H1 (cell line): ENCODE data around the gene TRIM7. TPM values are rescaled to one million over a fixed set of nuclear protein-coding genes. Genes with fewer than 3 reads are reported as not detected.

Experiments used
- BRCA1 ChIP-seq: IDR thresholded peaks from 2 replicates; pipeline ENCODE4 v1.6.1; 2012; ENCODE audit warnings: low read depth, low read length, improper control_type of control experiment
- CBX5 ChIP-seq: fragments of 300-800, 300-1000 bp; sonication (generic); IDR thresholded peaks from 2 replicates; pipeline ENCODE4 v1.7.1; 2016; ENCODE audit warnings: antibody characterized with exemption, low read length, low read depth
- CREB1 ChIP-seq: IDR thresholded peaks from 2 replicates; pipeline ENCODE4 v1.6.1; 2012; ENCODE audit warnings: inconsistent platforms
- EGR1 ChIP-seq: IDR thresholded peaks from 2 replicates; pipeline ENCODE4 v1.6.1; 2011; ENCODE audit warnings: low read depth, low read length, borderline replicate concordance
- EP300 ChIP-seq, 2 experiments: IDR thresholded peaks; 1 replicate in 1 of 2; 2 replicates in 1 of 2; pipeline ENCODE4 v1.6.1; 2011 to 2012; ENCODE audit warnings: low read depth in 2 of 2, low read length in 2 of 2, mild to moderate bottlenecking in 2 of 2, borderline replicate concordance in 1 of 2, inconsistent platforms in 1 of 2, moderate library complexity in 1 of 2
- EZH2 ChIP-seq: fragments of 200-600 bp; sonication (generic); IDR thresholded peaks from 2 replicates; pipeline ENCODE4 v1.7.1; 2012; ENCODE audit warnings: low read depth, mild to moderate bottlenecking, moderate library complexity, low read length, inconsistent platforms; ENCODE audit not compliant: severe bottlenecking
- HDAC2 ChIP-seq, 2 experiments: fragments of 300-600 bp in 1 of 2; sonication (generic) in 1 of 2; IDR thresholded peaks; 2 replicates each; pipeline ENCODE4 v1.6.1; 2011 to 2012; ENCODE audit warnings: low read depth in 2 of 2, low read length in 2 of 2, mild to moderate bottlenecking in 2 of 2, moderate library complexity in 2 of 2, borderline replicate concordance in 1 of 2, inconsistent platforms in 1 of 2
- HDAC6 ChIP-seq: IDR thresholded peaks from one replicate; pipeline ENCODE4 v1.7.1; 2012; ENCODE audit warnings: low read depth, mild to moderate bottlenecking, inconsistent platforms, low read length, moderate library complexity
- JUN ChIP-seq: IDR thresholded peaks from 2 replicates; pipeline ENCODE4 v1.6.1; 2011; ENCODE audit warnings: low read depth, mild to moderate bottlenecking, improper control_type of control experiment, low read length
- KDM4A ChIP-seq: IDR thresholded peaks from one replicate; pipeline ENCODE4 v1.7.1; 2012; ENCODE audit warnings: low read depth, mild to moderate bottlenecking, moderate library complexity, low read length, inconsistent platforms; ENCODE audit not compliant: severe bottlenecking
- KDM5A ChIP-seq: fragments of 200-600 bp; IDR thresholded peaks from 2 replicates; pipeline ENCODE4 v1.7.1; 2012; ENCODE audit warnings: mild to moderate bottlenecking, low read length, inconsistent platforms, mixed read lengths
- MAFK ChIP-seq: IDR thresholded peaks from 2 replicates; pipeline ENCODE4 v1.6.1; 2012; ENCODE audit warnings: low read depth, mild to moderate bottlenecking, improper control_type of control experiment, low read length
- PHF8 ChIP-seq: fragments of 200-600 bp; sonication (generic); conservative IDR thresholded peaks from 2 replicates; pipeline ENCODE4 v1.7.1; 2012; ENCODE audit warnings: low read depth, mild to moderate bottlenecking, inconsistent platforms, low read length, moderate library complexity
- POLR2A ChIP-seq, 2 experiments: IDR thresholded peaks; 1 replicate in 1 of 2; 2 replicates in 1 of 2; pipeline ENCODE4 v1.6.1; 2011; ENCODE audit warnings: low read depth in 2 of 2, low read length in 2 of 2, mild to moderate bottlenecking in 2 of 2; ENCODE audit errors: control extremely low read depth in 1 of 2
- POU5F1 ChIP-seq: IDR thresholded peaks from 2 replicates; pipeline ENCODE4 v1.6.1; 2011; ENCODE audit warnings: low read depth, mild to moderate bottlenecking, low read length, moderate library complexity
- SAP30 ChIP-seq: fragments of 300-600 bp; sonication (generic); IDR thresholded peaks from 2 replicates; pipeline ENCODE4 v1.7.1; 2012; ENCODE audit warnings: low read length, moderate library complexity, mild to moderate bottlenecking, inconsistent platforms; ENCODE audit not compliant: insufficient read depth, insufficient replicate concordance
- SIN3A ChIP-seq, 2 experiments: IDR thresholded peaks in 1 of 2; conservative IDR thresholded peaks in 1 of 2; 2 replicates each; pipeline ENCODE4 v1.6.1; 2011 to 2012; ENCODE audit warnings: low read length in 2 of 2, improper control_type of control experiment in 1 of 2, low read depth in 1 of 2, mild to moderate bottlenecking in 1 of 2
- SIRT6 ChIP-seq: IDR thresholded peaks from one replicate; pipeline ENCODE4 v1.7.1; 2012; ENCODE audit warnings: low read length, inconsistent platforms
- SIX5 ChIP-seq: IDR thresholded peaks from 2 replicates; pipeline ENCODE4 v1.6.1; 2011; ENCODE audit warnings: mild to moderate bottlenecking, low read depth, low read length
- SP1 ChIP-seq: IDR thresholded peaks from 2 replicates; pipeline ENCODE4 v1.6.1; 2011; ENCODE audit warnings: low read depth, low read length
- SP4 ChIP-seq: IDR thresholded peaks from 2 replicates; pipeline ENCODE4 v1.6.1; 2012; ENCODE audit warnings: low read length, inconsistent platforms
- SRF ChIP-seq: IDR thresholded peaks from 2 replicates; pipeline ENCODE4 v1.6.1; 2011; ENCODE audit warnings: mild to moderate bottlenecking, low read depth, low read length, moderate library complexity
- TAF1 ChIP-seq: IDR thresholded peaks from 2 replicates; pipeline ENCODE4 v1.6.1; 2011; ENCODE audit warnings: mild to moderate bottlenecking, low read depth, low read length
- TBP ChIP-seq: IDR thresholded peaks from 2 replicates; pipeline ENCODE4 v1.6.1; 2011; ENCODE audit warnings: low read depth, low read length, improper control_type of control experiment
- polyA plus RNA-seq, 7 experiments: library from polyadenylated mRNA; depleted of rRNA in 3 of 7; stranded (reverse) in 5 of 7; unstranded in 2 of 7; fragments of >200 nt in 5 of 7; fragments of 200-250 nt in 2 of 7; gene quantifications; 1 replicate in 5 of 7; 2 replicates in 1 of 7; 4 replicates in 1 of 7; pipeline versions ENCODE4 v1.2.1 to v1.2.3, GENCODE V29; 2011 to 2013; ENCODE audit warnings: missing spikeins in 2 of 7, mixed read lengths in 2 of 7
- total RNA-seq: library from RNA; stranded (reverse); fragmentation: NEBNext Ultra II Directional; extraction: Animal tissue kit (Norgen Biotek cat#: 25700); gene quantifications from 2 replicates; pipeline ENCODE4 v1.2.1, GENCODE V29; 2021
- TF ChIP-seq, protein P1 (sequence below): IDR thresholded peaks from 2 replicates; pipeline ENCODE4 v1.6.1; 2012; ENCODE audit warnings: inconsistent platforms

TRIM7 gene
- total and polyA plus RNA-seq, 2 of the 8 experiments (the other 6 are each of a cell fraction or from before 2014, with no cell fraction given) = 0.36 to 0.47 TPM

- TF ChIP-seq TBP = peak; percentile 97
- TF ChIP-seq EZH2 = no peak
- 0 out of 2 replicates have a peak, but pooled peaks have one; percentile 18 for TF ChIP-seq SIX5
- TF ChIP-seq SP4 = peak; percentile 55
- TF ChIP-seq HDAC2 (IDR thresholded peaks at IDR 0.05; ENCODE audit: borderline replicate concordance in 1 of 2, low read depth in 2 of 2, low read length in 2 of 2) = no peak; a peak in 1 of 4 replicates
- TF ChIP-seq SIN3A (conservative IDR thresholded peaks at IDR 0.05 in 1 of 2, IDR thresholded peaks at IDR 0.05 in 1 of 2; ENCODE audit: low read depth in 1 of 2, low read length in 2 of 2) = no peak
- no peak for TF ChIP-seq SRF
- no peak for TF ChIP-seq SIRT6
- peak; percentile 68 for TF ChIP-seq SAP30
- TF ChIP-seq JUN = no peak
- TF ChIP-seq POLR2A (IDR thresholded peaks at IDR 0.05; ENCODE audit: control extremely low read depth in 1 of 2, low read depth in 2 of 2, low read length in 2 of 2) = peak in 1 of 2 experiments; percentile 93; a peak in 2 of 3 replicates
- TF ChIP-seq, protein P1, sequence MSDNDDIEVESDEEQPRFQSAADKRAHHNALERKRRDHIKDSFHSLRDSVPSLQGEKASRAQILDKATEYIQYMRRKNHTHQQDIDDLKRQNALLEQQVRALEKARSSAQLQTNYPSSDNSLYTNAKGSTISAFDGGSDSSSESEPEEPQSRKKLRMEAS = peak; percentile 84
- TF ChIP-seq POU5F1 = no peak
- TF ChIP-seq HDAC6 = no peak
- no peak for TF ChIP-seq CBX5
- no peak for TF ChIP-seq BRCA1
- no peak for TF ChIP-seq EGR1
- TF ChIP-seq EP300 (IDR thresholded peaks at IDR 0.05; ENCODE audit: borderline replicate concordance in 1 of 2, low read depth in 2 of 2, low read length in 2 of 2) = 0 out of 3 replicates have a peak, but pooled peaks of 1 of the 2 experiments have one; percentile 67
- no peak for TF ChIP-seq MAFK
- peak; percentile 88 for TF ChIP-seq PHF8
- TF ChIP-seq CREB1 = peak; percentile 57
- peak; percentile 8; the same call in 1 of the 2 replicates for TF ChIP-seq SP1
- peak; percentile 99 for TF ChIP-seq TAF1
- peak; percentile 65 for TF ChIP-seq KDM4A
- TF ChIP-seq KDM5A = peak; percentile 74
These were observed 38.8 kb upstream of the TRIM7 start, which contains the start of gene RACK1 (continued) for GRCh38 chr5:181243564-181244343.
